GM21576 (cell line): ENCODE data around the gene HIF1AN.

ENCODE experiments used
- ATAC-seq: cut with Tn5 transposase; IDR thresholded peaks from one replicate; pipeline ENCODE4 v1.9.1; 2021; ENCODE audit warnings: mild to moderate bottlenecking, moderate library complexity; ENCODE audit not compliant: unreplicated experiment

The HIF1AN gene

GRCh38 chr10:100535715-100536353, at the start of gene HIF1AN:
HIF1AN (plus strand) TSS chr10:100535943; CDS start chr10:100535959, 16 bp downstream.
- peak; percentile 95 for ATAC-seq

GRCh38 chr10:100487529-100487928, 48.2 kb upstream of the HIF1AN start:
- no peak for ATAC-seq

- ATAC-seq = no peak
Measured at GRCh38 chr10:100489396-100489795, 46.3 kb upstream of the HIF1AN start.

- ATAC-seq = no peak
Measured at GRCh38 chr10:100490531-100490930, 45.2 kb upstream of the HIF1AN start.

GRCh38 chr10:100496567-100496966, 39.2 kb upstream of the HIF1AN start:
- ATAC-seq = no peak

- no peak for ATAC-seq
Measured at GRCh38 chr10:100498059-100498458, 37.7 kb upstream of the HIF1AN start.

- no peak for ATAC-seq
Measured at GRCh38 chr10:100501423-100501822, 34.3 kb upstream of the HIF1AN start.

- ATAC-seq = no peak
Measured at GRCh38 chr10:100502926-100503494, 32.7 kb upstream of the HIF1AN start.

GRCh38 chr10:100504096-100504495, 31.6 kb upstream of the HIF1AN start:
- no peak for ATAC-seq

GRCh38 chr10:100505164-100505563, 30.6 kb upstream of the HIF1AN start:
- ATAC-seq = no peak

GRCh38 chr10:100506596-100507356, 29.0 kb upstream of the HIF1AN start:
- ATAC-seq = no peak

GRCh38 chr10:100507357-100507732, 28.4 kb upstream of the HIF1AN start:
- no peak for ATAC-seq

- ATAC-seq = no peak
Measured at GRCh38 chr10:100508266-100508665, 27.5 kb upstream of the HIF1AN start.

GRCh38 chr10:100508691-100509150, 27.0 kb upstream of the HIF1AN start:
- no peak for ATAC-seq

GRCh38 chr10:100509241-100509840, 26.4 kb upstream of the HIF1AN start:
- no peak for ATAC-seq

- ATAC-seq = no peak
Measured at GRCh38 chr10:100510533-100511308, 25.0 kb upstream of the HIF1AN start.

- ATAC-seq = no peak
Measured at GRCh38 chr10:100515612-100516011, 20.1 kb upstream of the HIF1AN start.

GRCh38 chr10:100516847-100517246, 18.9 kb upstream of the HIF1AN start:
- ATAC-seq = no peak

- no peak for ATAC-seq
Measured at GRCh38 chr10:100518761-100519241, 16.9 kb upstream of the HIF1AN start.

- ATAC-seq = no peak
Measured at GRCh38 chr10:100519311-100520051, 16.3 kb upstream of the HIF1AN start, which contains the start of gene SEC31B. SEC31B (minus strand) TSS chr10:100519861; CDS start chr10:100516952, 2,909 bp downstream.
